HG03139 (cell line): ENCODE measurements around the gene CDKN2C.

ENCODE experiments used
- ATAC-seq: cut with Tn5 transposase; IDR thresholded peaks from one replicate; pipeline ENCODE4 v1.9.1; 2021; ENCODE audit not compliant: unreplicated experiment

The CDKN2C gene

DNA sequence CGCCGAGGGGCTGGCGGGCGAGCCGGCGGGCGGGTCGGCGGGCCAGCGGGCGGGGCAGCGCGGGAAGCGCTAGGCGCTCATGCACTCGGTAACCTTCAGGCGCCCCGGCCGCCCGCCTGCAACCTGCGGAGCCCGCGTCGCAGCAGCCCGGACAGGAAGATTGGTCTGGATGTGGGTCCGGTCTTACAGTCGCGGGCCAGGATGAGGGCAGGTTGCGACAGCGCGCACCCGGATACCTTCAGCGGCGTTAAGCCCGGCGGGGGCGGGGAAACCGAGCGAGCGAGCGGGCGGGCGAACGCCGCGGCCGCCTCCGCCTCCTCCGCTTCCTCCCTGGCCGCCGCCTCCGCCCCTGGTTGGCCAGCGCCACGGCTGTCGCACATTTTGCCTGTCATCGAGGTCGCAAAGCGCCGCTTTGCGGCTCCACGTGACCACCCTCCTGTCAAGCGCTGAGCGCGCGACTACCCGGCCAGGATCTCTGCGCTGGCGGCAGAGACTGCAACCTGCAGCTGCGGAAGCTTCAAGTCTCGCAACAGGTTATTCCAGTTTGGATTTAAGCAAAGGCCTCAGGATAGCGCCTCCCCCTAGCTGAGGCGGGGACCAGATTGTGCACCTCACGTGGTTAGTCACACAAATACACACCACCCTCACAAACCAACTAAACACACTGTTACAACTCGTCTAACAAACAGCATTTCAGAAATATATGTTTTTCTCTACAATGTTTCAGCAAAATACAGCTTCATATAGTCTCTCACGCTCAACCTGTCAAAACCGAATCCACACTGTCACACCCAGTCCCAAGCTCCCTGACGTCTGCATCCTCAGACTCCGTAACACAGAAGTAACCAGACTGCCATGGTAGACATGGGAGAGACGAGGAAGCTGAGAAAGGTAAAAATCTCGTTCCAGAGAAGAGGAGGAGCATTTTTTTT is 9.9 kb upstream of the CDKN2C start, which contains the start of gene FAF1:
Gene FAF1 (minus strand): TSS at position 355 of the 932 bp plus-strand sequence. CDS start 456 bp downstream, outside the sequence.
- peak; percentile 81 for ATAC-seq

DNA sequence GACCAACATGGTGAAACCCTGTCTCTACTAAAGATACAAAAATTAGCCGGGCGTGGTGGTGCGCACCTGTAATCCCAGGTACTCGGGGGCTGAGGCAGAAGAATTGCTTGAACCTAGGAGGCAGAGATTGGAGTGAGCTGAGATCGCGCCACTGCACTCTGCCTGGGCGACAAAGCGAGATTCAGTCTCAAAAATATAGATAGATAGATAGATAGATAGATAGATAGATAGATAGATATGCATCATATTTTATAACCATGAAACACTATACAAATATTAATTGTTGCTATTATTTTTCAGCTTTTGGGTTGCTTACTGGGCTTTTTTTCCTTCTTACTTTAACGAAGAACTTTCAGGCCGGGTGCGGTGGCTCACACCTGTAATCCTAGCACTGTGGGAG is 5.2 kb upstream of the CDKN2C start:
- ATAC-seq, result no peak

DNA sequence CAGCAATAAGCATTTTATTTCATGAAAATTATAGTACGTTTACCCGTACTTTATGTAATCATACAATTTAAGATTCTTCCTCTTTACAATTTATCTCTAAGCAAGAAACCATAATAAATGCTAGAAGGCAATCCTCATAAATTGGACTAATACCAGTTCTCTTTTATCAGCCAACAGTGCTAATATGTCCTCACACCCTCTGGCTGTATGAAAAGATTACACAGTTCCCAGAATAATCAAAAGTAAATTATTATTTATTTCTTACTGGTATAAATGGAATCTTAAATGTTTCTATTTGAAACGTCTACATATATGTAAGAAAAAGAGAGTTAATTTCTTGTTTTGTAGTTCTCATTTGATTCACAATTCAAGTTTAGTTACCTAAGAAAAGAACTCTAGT is 3.1 kb upstream of the CDKN2C start:
- ATAC-seq, result no peak

DNA sequence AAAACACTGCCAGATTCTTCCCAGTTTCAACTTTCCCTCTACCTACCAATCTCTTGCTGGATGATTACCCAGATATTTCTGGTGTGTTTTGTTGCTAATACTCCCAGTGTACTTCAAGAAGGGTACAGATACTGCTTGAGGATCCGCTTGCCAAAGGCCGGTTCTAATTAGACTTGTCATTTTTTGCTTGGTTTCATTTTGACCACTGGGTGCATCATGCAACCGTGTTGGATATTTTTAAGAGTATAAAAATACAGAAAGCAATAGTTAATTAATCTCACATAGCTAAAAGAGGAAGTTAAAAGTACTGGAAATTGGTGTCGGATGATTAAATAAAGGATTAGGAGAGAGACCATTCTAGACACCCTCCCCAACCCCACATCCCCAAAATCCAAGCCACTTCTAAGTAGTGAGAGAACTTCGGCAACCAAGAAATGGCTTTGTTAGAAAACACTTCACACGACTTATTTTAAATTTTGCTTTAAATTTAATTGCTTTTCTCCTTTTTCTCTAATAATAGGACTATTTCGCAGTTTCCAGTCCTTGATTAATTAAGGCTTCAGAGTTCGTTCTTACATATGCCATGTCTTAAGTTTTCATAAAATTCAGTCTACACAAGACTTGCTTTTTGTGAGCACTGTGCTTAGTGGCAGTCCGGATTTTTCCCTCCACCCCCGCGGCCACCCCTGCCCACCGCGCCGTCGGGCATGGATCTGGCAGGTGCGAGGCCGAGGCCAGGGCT is 2.5 kb upstream of the CDKN2C start:
- no peak for ATAC-seq

DNA sequence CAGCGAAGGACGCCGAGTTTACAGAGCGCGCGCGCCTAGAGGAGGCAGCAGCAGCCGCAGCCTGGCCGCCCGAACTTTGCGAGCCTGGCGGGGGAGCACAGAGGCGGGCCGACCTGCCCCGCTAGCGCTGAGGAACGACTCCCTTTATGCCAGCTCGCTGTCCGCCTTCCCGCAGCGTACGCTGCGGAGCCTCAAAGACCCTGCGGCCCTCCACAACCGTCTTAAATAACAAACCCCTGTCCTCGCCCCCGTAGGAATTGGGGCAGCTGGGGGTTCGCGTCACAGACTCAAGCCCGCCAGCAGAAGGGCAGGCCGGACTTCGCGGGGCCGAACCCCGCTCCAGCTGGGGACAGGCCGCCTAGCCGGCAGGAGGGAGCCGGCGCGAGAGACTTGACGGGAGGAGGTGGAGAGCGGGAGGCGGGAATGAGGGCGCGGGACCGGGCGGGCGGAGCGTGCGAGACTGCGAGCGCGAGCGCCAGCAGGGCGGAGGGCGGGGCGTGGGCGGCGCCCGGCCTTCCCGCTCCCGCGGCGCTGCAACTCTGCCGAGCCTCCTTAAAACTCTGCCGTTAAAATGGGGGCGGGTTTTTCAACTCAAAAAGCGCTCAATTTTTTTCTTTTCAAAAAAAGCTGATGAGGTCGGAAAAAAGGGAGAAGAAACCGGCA is 1.8 kb upstream of the CDKN2C start:
- ATAC-seq, result peak; percentile 53

DNA sequence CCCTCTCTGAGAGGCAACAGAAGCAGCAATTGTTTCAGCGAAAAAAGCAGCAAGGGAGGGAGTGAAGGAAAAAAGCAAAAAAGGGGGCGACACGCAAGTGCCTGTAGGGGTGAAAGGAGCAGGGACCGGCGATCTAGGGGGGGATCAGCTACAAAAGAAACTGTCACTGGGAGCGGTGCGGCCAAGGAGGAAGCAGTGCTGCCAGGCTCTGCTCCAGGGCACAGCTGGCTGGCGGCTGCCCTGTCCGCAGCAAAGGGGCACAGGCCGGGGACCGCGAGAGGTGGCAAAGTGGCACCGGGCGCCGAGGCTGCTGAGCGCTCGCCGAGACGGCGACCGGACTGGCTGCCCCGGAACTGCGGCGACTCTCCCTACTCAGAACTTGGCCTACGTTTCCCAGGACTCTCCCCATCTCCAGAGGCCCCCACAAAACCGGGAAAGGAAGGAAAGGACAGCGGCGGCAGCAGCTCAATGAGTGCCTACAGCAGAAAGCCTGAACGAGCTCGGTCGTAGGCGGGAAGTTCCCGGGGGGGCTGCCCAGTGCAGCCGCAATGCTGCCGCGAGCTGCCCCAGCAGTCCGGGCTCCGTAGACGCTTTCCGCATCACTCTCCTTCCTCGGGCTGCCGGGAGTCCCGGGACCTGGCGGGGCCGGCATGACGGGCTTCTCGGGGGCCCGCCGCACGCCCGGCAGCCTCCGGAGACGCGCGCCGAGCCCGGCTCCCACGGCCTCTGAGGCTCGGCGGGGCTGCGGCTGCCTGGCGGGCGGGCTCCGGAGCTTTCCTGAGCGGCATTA is 1.0 kb upstream of the CDKN2C start:
- ATAC-seq, result peak; percentile 20

DNA sequence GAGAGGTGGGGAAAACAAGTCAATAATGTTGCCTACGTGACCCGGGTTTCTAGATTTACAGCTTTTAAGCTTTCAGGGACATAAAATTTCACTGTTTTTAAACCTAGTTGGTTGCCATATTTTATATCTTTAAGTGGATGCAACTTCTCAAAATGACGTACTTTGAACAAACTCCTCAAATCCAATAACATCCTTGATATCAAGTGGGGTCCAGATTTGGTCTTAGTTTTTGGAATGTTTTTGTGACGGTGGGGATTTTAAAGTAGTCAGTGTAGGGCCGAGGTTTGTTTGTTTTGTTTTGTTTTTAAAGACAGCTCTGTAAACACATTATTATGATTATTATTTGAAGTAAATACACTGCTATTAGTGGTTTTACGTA is 453 bp downstream of the CDKN2C start:
- no peak for ATAC-seq

DNA sequence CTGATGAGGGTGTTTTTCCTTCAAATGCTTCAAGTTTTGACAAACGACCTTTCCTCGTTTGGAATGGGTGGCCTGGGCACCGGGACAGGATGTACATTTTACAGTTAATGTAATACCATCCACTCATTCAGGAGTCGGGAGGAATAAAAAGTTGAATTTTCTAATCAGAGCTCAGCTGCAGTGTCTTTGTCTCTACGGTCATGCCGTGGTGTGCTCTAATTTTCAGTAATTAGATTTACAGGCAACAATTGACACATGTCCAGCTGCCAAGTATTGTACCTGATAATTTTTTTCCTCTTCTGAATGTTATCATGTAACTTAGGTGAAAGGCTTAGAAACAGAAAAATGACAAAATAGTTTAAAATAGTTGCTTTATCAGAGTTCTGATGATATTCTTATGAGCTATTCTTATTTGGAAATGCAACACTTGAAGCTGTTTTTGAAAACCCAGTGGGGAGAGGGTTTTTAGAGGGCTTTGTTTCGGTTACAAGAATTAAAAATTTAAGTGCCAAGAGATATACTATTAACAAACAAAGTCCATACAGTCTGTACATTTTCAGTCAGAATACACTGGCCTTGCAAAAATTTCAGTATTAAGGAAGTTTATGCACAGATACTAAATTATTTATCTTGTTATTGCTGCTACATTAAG is 1.0 kb downstream of the CDKN2C start:
- no peak for ATAC-seq

DNA sequence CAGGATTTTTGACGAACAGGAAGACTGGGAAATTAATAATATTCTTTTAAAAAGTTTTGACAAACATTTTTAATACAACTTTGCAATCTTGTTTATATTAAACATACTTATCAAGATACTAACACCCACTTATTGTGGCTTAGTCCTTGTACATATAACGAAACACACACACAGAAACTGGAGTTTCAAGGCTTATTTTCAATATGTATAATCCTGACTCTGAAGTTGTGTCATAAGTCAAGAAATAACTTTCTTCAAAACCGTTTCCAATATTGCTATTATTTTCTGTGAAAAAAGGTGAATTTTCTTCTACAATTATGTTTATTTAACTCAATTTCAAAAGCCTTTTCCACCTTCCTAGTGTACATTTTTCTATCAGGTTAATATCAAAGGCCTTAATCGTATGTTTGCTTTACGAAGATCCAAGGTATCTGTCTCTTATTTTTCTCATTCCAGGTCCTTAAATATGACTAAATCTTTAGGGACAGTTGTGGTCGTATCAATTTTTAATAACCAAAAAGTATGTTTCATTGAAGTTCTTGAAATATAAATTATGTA is 1.8 kb downstream of the CDKN2C start:
- ATAC-seq, result no peak

DNA sequence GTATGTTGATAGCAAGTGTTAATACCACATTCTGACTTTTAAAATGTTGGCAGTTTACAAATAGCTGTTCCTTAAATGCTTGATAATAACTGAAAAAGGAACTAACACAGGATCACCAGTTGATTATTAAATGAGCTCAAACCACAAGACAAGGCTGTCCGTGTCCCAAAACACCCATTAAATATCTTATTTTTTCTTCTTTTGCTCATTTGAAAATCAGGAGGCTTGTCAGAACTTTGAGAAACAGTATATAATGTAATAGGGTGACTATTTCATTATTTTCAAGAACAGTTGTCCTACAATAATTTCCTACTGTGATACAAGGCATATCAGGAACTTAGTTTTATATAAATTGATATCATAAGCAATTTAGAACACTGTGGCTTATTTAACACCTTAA is 2.7 kb downstream of the CDKN2C start:
- no peak for ATAC-seq

DNA sequence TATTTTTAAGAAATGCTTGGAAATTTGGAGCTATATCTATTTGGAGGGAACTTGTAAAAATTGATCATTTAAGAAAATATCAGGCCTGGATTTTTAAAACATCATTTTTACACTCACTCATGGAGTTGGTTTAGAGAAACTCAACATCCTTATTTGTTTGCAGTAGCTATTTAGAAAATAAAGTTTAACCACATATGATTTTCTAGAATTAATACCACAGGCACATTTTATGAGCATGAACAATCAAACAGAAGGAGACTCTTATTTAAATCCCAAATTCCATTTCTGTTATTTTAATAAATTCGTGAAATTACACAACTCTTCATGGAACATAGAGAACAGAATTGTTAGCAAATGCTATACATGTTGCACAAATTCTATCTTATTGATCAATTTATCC is 3.2 kb downstream of the CDKN2C start:
- no peak for ATAC-seq

DNA sequence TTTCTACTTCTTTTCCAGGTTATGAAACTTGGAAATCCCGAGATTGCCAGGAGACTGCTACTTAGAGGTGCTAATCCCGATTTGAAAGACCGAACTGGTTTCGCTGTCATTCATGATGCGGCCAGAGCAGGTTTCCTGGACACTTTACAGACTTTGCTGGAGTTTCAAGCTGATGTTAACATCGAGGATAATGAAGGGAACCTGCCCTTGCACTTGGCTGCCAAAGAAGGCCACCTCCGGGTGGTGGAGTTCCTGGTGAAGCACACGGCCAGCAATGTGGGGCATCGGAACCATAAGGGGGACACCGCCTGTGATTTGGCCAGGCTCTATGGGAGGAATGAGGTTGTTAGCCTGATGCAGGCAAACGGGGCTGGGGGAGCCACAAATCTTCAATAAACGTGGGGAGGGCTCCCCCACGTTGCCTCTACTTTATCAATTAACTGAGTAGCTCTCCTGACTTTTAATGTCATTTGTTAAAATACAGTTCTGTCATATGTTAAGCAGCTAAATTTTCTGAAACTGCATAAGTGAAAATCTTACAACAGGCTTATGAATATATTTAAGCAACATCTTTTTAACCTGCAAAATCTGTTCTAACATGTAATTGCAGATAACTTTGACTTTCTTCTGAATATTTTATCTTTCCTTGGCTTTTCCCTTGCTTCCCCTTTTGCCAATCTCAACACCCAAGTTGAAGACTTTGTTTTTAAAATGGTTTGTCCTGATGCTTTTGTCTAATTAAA is 4.0 kb downstream of the CDKN2C start:
- ATAC-seq, result no peak

DNA sequence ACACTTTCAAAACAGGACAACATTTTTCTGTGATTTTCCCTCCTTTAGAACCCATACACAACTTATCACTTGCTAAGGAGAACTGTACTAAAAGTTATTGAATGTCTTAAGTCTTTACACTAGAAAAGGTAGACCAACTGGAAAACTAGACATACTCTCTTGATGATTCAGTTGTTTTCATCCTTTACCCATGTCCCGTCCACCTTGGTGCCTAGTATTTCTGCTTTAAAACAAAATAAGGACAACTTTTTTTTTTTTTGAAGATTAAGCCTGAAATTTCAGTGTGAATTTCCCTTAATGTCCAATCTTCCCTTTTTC is 4.5 kb downstream of the CDKN2C start:
- no peak for ATAC-seq

DNA sequence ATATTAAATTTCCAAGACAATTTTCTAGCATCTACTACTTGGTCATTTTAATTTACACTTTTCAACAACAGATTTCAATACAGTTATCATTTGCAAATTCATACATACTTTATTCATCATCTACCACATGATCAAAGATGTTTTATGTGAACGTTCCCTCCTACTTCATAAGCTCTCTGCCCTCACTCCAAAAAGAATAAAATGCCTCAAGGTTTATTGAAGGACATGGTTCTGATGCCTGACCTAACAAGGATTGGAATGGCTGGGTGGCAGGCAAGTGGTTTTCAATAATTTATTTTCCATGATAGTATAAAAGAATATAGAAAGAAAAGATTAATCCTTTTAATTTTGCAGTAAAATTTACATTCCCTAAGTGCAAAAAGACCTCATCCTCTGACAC is 5.4 kb downstream of the CDKN2C start:
- no peak for ATAC-seq

DNA sequence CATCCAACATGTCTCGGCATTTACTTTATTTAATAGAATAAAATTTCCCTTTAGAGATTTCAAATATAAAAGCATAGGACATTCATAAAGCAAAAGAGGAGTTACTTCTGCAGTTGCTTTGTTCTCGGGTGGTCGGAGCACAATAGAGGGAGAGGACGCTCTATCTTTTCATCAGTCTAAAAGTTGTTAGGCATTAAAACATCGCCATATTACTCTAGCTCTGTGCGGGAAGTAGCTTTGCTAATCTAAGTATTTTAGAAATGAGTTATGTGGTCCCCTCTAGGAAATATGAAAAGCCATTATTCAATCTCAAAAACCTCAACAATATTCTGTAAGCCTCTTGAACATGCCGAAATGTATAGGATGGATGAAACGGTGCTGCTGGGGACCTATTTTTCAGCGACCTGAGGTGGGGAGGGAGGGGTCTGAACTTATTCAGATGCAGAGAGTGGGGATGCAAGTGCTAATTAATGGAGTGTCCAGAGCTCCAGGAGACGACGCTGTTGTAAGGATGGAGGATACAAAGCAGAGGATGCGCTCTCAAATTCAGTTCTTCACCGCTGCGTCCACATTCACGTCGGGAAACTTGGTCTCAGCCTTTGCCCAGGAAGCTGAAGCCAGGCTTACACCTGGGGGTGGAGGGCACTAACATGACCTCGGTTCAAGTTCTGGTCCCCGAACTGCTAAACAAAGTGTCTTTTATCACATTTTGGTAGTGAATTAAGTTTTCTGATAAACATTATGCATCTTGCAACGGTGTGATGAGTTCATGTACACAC is 6.3 kb downstream of the CDKN2C start:
- peak; percentile 5 for ATAC-seq

DNA sequence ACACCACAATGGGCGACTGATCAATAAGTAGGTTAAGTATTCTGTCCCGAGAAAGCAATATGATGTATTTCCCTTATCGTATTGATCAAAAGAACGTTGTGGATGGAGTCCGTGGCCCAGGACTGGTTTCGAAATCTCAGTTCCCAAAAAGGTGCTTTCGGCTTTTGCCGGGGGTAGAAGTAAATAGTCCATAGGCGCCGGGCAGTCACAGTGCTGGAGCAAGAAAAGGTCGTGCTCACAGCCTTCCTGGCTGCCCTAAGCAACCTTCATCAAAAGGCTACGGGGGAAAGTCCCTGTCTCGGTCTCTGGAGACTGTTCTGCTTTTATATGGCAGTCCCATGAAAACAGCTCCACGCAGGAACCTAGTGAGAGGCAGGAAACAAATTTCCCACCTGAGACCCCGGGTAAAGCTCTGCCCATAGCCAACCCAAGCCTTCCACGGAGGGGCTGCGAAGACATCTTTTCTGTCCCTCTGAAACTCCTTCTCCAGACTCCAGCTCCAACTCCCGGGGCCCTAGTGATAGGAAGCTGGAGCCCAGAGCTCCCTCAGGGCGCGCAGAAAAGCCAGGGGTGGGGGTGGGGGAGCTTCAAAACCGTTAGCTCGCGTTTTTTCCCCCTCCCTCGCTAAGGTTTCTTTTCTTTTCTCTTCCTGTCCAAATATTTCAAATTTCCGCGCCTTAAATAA is 7.0 kb downstream of the CDKN2C start:
- peak; percentile 51 for ATAC-seq

DNA sequence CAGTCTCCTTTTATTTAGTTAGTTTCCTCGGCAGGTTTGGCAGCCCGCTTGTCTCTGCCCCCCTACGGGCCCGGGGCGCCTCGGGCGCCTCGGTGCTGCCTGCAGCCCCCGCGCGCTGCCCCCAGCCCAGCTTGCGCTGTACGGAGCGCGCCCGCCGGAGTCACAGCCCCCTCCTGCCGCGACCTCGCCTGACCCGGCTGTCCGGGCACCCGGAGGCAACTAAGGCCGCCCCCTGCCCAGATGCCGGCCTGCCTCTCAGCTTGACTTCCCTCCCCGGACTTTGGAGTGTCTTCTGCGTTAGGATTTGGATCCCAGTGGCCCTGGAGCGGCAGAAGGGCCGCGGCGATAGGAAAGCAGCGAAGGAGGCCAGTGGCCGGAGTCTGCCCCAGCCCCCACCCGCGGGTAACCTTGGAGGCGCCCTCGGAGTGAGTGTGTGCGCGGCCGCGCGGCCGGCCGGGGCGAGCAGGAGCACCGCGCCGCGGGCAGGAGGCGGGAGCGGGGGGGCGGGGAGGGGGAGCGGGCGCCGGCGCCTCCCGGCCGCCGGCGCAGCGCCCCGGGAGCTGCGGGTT is 7.6 kb downstream of the CDKN2C start:
- peak; percentile 40 for ATAC-seq
